ENCODE data around the gene NCEH1.
"Not testable (repeated sequence)": the region's sequence is repeated elsewhere in the genome, so short reads cannot be mapped to it uniquely, and the experiment has no call there.

The NCEH1 gene

DNA sequence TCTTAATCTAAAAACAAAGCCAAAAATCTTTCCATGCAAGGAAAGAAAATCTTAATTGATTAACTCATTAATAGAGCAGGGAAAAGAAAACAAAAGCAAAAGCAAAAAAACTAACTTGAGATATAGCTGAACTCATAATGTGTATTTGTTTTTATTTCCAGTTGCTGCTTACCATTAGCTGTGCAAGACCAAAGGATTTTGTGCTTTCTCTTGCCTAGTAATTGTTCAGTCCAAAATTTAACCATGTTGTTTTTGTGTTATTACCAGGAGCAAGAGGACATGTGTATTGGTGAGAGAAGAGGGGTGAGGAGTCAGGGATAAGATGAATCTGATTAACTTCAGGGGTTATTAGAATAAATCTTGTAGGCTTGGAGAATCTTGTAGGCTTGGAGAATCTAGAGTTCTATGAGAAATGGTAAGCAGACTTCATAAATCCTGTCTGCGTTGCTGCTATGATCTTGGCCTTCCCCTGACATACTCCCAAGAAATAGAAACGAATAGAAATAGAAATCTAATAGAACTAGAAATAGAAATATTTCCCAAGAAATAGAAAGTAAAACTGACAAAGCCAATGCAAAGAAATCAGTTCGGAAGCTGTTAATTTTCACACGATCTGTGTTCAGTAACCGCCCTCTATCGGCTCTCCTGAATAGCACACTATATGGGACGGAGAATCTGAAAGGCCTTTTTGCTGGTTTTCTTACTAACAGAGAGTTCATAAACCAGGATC is 115.0 kb downstream of the NCEH1 start:
- Histone ChIP-seq H3K27me3 (ENCODE audit: insufficient read depth, poor library complexity, severe bottlenecking) (no peaks in the 10 kb centered on the region), H3K4me3 (ENCODE audit: severe bottlenecking) (peak overlapping the region; percentile 7), H3K4me1 (ENCODE audit: insufficient read depth, poor library complexity, severe bottlenecking) (peaks cover 17% of the 10 kb centered on the region), H3K36me3 (ENCODE audit: low read depth) (no peaks in the 10 kb centered on the region), H3K9me3 (ENCODE audit: severe bottlenecking) (no peaks in the 10 kb centered on the region), H3K27ac (ENCODE audit: poor library complexity, severe bottlenecking) (peak overlapping the region; percentile 26)
- ATAC-seq (ENCODE audit: low read depth) = peak; percentile 72
- TF ChIP-seq, protein P1, sequence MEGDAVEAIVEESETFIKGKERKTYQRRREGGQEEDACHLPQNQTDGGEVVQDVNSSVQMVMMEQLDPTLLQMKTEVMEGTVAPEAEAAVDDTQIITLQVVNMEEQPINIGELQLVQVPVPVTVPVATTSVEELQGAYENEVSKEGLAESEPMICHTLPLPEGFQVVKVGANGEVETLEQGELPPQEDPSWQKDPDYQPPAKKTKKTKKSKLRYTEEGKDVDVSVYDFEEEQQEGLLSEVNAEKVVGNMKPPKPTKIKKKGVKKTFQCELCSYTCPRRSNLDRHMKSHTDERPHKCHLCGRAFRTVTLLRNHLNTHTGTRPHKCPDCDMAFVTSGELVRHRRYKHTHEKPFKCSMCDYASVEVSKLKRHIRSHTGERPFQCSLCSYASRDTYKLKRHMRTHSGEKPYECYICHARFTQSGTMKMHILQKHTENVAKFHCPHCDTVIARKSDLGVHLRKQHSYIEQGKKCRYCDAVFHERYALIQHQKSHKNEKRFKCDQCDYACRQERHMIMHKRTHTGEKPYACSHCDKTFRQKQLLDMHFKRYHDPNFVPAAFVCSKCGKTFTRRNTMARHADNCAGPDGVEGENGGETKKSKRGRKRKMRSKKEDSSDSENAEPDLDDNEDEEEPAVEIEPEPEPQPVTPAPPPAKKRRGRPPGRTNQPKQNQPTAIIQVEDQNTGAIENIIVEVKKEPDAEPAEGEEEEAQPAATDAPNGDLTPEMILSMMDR (IDR thresholded peaks at IDR 0.05; ENCODE audit: poor library complexity, severe bottlenecking) = peak; percentile 93
- DNase-seq (ENCODE audit: low spot score) = no peak

DNA sequence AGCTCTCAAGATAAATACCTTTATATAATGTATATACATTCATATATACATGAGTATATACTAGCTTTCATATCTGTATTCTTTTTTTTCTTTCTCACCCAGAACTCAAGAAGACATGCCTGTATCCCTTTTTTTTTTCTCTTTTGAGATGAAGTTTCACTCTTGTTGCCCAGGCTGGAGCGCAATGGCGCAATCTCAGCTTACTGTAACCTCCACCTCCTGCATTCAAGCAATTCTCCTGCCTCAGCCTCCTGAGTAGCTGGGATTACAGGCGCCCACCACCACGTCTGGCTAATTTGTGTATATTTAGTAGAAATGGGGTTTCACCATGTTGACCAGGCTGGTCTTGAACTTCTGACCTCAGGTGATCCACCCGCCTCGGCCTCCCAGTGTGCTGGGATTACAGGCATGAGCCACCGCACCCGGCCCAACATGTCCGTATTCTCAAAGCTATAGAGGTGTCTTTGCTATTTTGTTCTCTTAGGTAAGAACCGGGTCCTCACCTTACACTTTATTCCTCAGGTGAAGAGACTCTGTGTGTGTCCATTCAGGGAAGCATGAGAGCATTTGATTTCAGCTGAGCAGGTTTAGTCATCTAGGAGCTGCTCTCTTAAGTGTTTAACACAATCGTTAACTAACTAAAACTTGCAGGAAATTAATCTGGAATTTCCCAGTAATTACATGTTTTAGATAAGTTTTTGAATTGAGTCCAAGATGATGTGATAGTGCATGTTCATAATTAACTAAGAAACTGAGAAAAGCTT is 115.8 kb downstream of the NCEH1 start:
- not testable (repeated sequence) for H3K27me3 ChIP-seq (ENCODE audit: insufficient read depth, poor library complexity, severe bottlenecking); H3K4me3 ChIP-seq (ENCODE audit: severe bottlenecking); ATAC-seq (ENCODE audit: low read depth); DNase-seq (ENCODE audit: low spot score); H3K36me3 ChIP-seq (ENCODE audit: low read depth); H3K9me3 ChIP-seq (ENCODE audit: severe bottlenecking)
- Histone ChIP-seq H3K27ac (ENCODE audit: poor library complexity, severe bottlenecking) (peak overlapping the region; percentile 26), H3K4me1 (ENCODE audit: insufficient read depth, poor library complexity, severe bottlenecking) (peaks cover 17% of the 10 kb centered on the region)

DNA sequence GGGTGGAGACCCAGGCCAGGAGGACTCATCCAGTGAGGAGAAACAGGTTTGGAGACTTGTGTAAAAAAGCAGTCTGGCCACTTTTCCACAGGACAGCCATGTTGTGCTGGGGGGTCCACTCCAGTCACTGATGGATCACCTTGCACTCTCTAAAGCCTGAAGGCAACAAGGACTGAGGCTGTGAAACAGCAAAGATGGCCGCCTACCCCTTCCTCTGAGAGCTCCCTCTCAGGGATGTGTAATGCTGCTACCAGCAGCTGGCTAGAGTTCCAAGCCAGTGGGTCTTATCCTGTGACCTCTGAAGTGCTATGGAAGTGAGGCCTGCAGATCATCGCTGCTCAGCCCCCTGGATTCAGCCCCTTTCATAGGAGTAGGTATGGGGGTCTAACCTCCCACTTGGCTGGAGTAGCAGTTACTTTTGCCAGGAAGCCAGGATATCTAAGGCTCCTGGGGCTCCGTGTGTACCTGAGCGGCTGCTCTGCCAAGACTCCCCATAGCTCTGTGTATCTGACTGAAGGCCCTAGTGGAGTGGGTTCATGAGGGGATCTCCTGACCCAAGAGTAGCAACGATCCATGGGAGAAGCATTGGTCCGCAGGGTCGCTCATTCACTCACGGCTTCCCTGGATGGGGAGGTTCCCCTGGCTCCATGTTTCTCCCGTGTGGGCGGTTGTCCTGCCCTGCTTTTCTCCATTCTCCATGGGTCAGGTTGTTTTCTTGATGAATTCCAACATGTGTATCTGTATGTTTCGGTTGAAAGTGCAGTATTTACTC is 117.8 kb downstream of the NCEH1 start:
- DNase-seq (ENCODE audit: low spot score) = no peak
- Histone ChIP-seq H3K9me3 (ENCODE audit: severe bottlenecking) (no peaks in the 10 kb centered on the region), H3K27me3 (ENCODE audit: insufficient read depth, poor library complexity, severe bottlenecking) (no peaks in the 10 kb centered on the region), H3K27ac (ENCODE audit: poor library complexity, severe bottlenecking) (no peak overlapping the region), H3K4me3 (ENCODE audit: severe bottlenecking) (no peak overlapping the region), H3K36me3 (ENCODE audit: low read depth) (no peaks in the 10 kb centered on the region), H3K4me1 (ENCODE audit: insufficient read depth, poor library complexity, severe bottlenecking) (peaks cover 17% of the 10 kb centered on the region)
- TF ChIP-seq, protein P1 (IDR thresholded peaks at IDR 0.05; ENCODE audit: poor library complexity, severe bottlenecking) = no peak
- no peak for ATAC-seq (ENCODE audit: low read depth)

DNA sequence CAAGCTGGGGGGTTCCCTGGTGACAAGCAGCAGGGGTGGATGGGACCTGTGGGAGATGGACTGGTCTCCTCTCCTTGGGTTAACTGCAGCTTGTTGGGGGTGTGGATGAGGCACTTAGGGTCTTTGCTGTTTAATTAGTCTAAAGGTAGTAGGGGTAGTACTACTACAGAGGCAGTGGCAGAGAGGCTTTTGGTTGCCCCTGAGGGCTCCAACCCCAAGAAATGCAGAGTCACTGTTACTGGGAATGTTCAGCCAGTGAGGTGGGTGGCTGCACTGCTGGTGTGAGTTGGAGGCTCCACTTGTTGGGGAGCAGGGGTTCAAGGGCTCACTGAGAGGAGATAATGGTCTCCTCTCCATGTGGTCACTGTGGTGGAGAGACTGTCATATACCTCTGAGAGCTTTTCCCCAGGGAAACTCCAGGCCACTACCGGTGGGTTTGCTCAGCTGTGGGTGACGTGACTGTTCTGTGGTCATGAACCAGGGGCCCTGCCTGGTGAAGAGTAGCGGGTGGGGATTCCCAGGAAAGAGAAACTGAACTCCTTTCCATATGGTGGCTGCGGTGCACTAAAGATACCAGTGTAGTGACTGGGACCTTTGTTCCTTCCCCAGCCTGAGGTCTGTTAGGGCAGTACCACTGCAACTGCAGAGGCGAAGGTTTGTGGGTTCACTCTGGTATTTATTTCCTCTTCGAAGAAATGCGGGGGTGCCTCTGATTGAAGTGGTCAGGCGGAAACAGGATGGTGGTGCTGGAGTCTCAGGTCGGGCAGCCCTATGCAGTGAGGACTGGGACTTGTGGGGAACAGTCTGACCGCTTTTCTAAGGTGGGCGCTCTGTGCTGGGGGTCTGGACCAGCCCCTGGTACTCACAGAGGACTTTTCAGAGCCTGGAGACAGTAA is 118.7 kb downstream of the NCEH1 start:
- Histone ChIP-seq H3K27me3 (ENCODE audit: insufficient read depth, poor library complexity, severe bottlenecking) (no peaks in the 10 kb centered on the region), H3K9me3 (ENCODE audit: severe bottlenecking) (no peaks in the 10 kb centered on the region), H3K4me3 (ENCODE audit: severe bottlenecking) (no peak overlapping the region), H3K4me1 (ENCODE audit: insufficient read depth, poor library complexity, severe bottlenecking) (peaks cover 17% of the 10 kb centered on the region), H3K27ac (ENCODE audit: poor library complexity, severe bottlenecking) (no peak overlapping the region), H3K36me3 (ENCODE audit: low read depth) (no peaks in the 10 kb centered on the region)
- DNase-seq (ENCODE audit: low spot score) = no peak
- peak; percentile 24; the same call in 1 of the 3 replicates for ATAC-seq (ENCODE audit: low read depth)
- TF ChIP-seq, protein P1 (IDR thresholded peaks at IDR 0.05; ENCODE audit: poor library complexity, severe bottlenecking) = no peak
